HepG2 (cell line): ENCODE measurements around the gene TIA1. TPM values are rescaled to one million over a fixed set of nuclear protein-coding genes. Genes with fewer than 3 reads are reported as not detected.
A peak's percentile ranks its signal among the peaks of the same experiment; 100 is the strongest.

Source experiments
- FOXA1 ChIP-seq, 2 experiments: fragments of 450-650 bp in 1 of 2; sonication (generic) in 1 of 2; formaldehyde crosslinking in 1 of 2; IDR thresholded peaks; 2 replicates each; pipeline versions ENCODE4 v1.4.0 to v1.6.1; 2016 to 2020; ENCODE audit warnings: missing genetic modification reagents in 1 of 2
- NKX3-1 ChIP-seq: sonication (generic); formaldehyde crosslinking; IDR thresholded peaks from 2 replicates; pipeline ENCODE4 v1.5.0; 2020; ENCODE audit warnings: missing genetic modification reagents
- NR2F6 ChIP-seq, 2 experiments: IDR thresholded peaks; 2 replicates each; pipeline ENCODE4 v1.6.1; 2016; ENCODE audit warnings: antibody characterized with exemption in 1 of 2, mild to moderate bottlenecking in 1 of 2
- SALL1 ChIP-seq: sonication (generic); formaldehyde crosslinking; IDR thresholded peaks from 2 replicates; pipeline ENCODE4 v1.8.0; 2022; ENCODE audit warnings: mild to moderate bottlenecking, missing genetic modification reagents
- TGIF2 ChIP-seq: IDR thresholded peaks from 2 replicates; pipeline ENCODE4 v1.6.1; 2016; ENCODE audit warnings: control low read depth, missing compliant biosample characterization
- YEATS4 ChIP-seq: sonication (generic); formaldehyde crosslinking; IDR thresholded peaks from 2 replicates; pipeline ENCODE4 v1.4.0; 2020; ENCODE audit warnings: missing genetic modification reagents, borderline replicate concordance
- ZFP36L1 ChIP-seq: sonication (generic); formaldehyde crosslinking; IDR thresholded peaks from 2 replicates; pipeline ENCODE4 v1.8.0; 2022; ENCODE audit warnings: mild to moderate bottlenecking, missing genetic modification reagents, moderate library complexity
- ZNF501 ChIP-seq: sonication (generic); formaldehyde crosslinking; IDR thresholded peaks from 2 replicates; pipeline ENCODE4 v1.5.1; 2020; ENCODE audit warnings: mild to moderate bottlenecking, moderate library complexity, missing genetic modification reagents
- ZNF670 ChIP-seq: sonication (generic); formaldehyde crosslinking; IDR thresholded peaks from 2 replicates; pipeline ENCODE4 v1.8.0; 2022; ENCODE audit warnings: mild to moderate bottlenecking, missing genetic modification reagents, borderline replicate concordance
- ZNF772 ChIP-seq: sonication (generic); formaldehyde crosslinking; IDR thresholded peaks from 2 replicates; pipeline ENCODE4 v1.5.0; 2020; ENCODE audit warnings: mild to moderate bottlenecking, missing genetic modification reagents
- ZSCAN30 ChIP-seq: sonication (generic); formaldehyde crosslinking; IDR thresholded peaks from 2 replicates; pipeline ENCODE4 v1.5.0; 2020; ENCODE audit warnings: mild to moderate bottlenecking, missing genetic modification reagents
- polyA plus RNA-seq, 8 experiments: library from polyadenylated mRNA; depleted of rRNA in 3 of 8; stranded (reverse) in 7 of 8; unstranded in 1 of 8; fragments of >200 nt; fragmentation: Illumina TruSeq in 4 of 8; extraction: Trizol in 4 of 8; gene quantifications; 2 replicates each; pipeline versions ENCODE4 v1.2.1 to v1.2.3, GENCODE V29; 2011 to 2016; ENCODE audit warnings: low read depth in 4 of 8, missing spikeins in 1 of 8, mixed read lengths in 1 of 8; ENCODE audit not compliant: insufficient read depth in 1 of 8
- total RNA-seq, 5 experiments: library from RNA; depleted of rRNA; stranded (reverse); fragments of >200 nt; fragmentation: Illumina TruSeq; extraction: Trizol; gene quantifications; 2 replicates each; pipeline ENCODE4 v1.2.3, GENCODE V29; 2016; ENCODE audit warnings: low read depth in 1 of 5
- TF ChIP-seq, protein P1 (sequence below), 2 experiments: sonication (generic) in 1 of 2; formaldehyde crosslinking in 1 of 2; IDR thresholded peaks; 2 replicates each; pipeline versions ENCODE4 v1.4.0 to v1.6.1; 2016 to 2020; ENCODE audit warnings: borderline replicate concordance in 1 of 2, low read depth in 1 of 2, mild to moderate bottlenecking in 1 of 2, missing genetic modification reagents in 1 of 2
- TF ChIP-seq, protein P2 (sequence below): sonication (generic); formaldehyde crosslinking; IDR thresholded peaks from 2 replicates; pipeline ENCODE4 v1.4.0; 2020; ENCODE audit warnings: missing genetic modification reagents, mild to moderate bottlenecking, borderline replicate concordance
- TF ChIP-seq, protein P3 (sequence below): sonication (generic); formaldehyde crosslinking; IDR thresholded peaks from 2 replicates; pipeline ENCODE4 v1.5.0; 2020; ENCODE audit warnings: missing genetic modification reagents
- TF ChIP-seq, protein P4 (sequence below): sonication (generic); formaldehyde crosslinking; IDR thresholded peaks from 2 replicates; pipeline ENCODE4 v1.5.0; 2020; ENCODE audit warnings: mild to moderate bottlenecking, missing genetic modification reagents, moderate library complexity

TIA1 gene
- total and polyA plus RNA-seq, 2 of the 13 experiments (the other 11 are each of a cell fraction or from before 2014, with no cell fraction given): 209 to 319 TPM

DNA sequence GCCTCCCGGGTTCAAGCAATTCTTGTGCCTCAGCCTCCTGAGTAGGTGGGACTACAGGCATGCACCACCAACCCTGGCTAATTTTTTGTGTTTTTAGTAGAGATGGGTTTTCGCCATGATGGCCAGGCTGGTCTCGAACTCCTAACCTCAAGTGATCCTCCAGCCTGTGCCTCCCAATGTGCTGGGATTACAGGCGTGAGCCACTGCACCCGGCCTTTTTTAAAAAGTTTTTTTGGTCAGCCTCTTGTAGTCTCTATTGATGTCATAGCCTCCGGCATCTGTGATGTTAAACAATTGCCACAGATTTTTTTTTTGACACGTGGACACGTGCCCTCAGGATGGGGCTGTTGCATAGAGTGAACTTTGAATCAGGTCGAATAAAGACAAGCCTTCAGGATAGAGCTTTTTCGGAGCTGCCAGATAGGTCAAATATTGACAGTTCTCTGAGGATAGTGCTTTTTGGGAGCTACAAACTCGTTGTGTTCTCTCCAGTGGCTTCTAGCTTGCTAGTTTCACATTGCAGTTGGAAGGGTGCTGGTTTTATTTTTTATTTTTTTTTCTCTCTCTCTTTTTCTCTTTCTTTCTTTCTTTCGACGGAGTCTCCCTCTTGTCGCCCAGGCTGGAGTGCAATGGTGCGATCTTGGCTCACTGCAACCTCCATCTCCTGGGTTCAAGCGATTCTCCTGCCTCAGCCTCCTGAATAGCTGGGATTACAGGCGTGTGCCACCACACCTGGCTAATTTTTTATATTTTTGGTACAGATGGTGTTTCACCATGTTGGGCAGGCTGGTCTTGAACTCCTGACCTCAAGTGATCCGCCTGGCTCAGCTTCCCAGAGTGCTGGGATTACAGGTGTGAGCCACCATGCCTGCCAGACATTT, 21.2 kb upstream of the TIA1 start (continued):
- TF ChIP-seq ZSCAN30 (CRISPR knock-in tag) (peak; percentile 49; the same call in 1 of the 2 replicates), NR2F6 (IDR thresholded peaks at IDR 0.05) (peak; percentile 76), NR2F6 (CRISPR knock-in tag; IDR thresholded peaks at IDR 0.05) (peak; percentile 78), FOXA1 (IDR thresholded peaks at IDR 0.05) (peak; percentile 33; the same call in 1 of the 2 replicates), FOXA1 (CRISPR knock-in tag; IDR thresholded peaks at IDR 0.05) (peak; percentile 61), SALL1 (peak; percentile 84), ZNF501 (CRISPR knock-in tag) (peak; percentile 53; the same call in 1 of the 2 replicates), ZNF772 (peak; percentile 34; the same call in 1 of the 2 replicates), ZFP36L1 (peak; percentile 89), YEATS4 (CRISPR knock-in tag) (peak; percentile 84; the same call in 1 of the 2 replicates), TGIF2 (CRISPR knock-in tag) (peak; percentile 100), ZNF670 (CRISPR knock-in tag) (peak; percentile 79; the same call in 1 of the 2 replicates), NKX3-1 (peak; percentile 17; the same call in 1 of the 2 replicates)
- TF ChIP-seq, protein P1, sequence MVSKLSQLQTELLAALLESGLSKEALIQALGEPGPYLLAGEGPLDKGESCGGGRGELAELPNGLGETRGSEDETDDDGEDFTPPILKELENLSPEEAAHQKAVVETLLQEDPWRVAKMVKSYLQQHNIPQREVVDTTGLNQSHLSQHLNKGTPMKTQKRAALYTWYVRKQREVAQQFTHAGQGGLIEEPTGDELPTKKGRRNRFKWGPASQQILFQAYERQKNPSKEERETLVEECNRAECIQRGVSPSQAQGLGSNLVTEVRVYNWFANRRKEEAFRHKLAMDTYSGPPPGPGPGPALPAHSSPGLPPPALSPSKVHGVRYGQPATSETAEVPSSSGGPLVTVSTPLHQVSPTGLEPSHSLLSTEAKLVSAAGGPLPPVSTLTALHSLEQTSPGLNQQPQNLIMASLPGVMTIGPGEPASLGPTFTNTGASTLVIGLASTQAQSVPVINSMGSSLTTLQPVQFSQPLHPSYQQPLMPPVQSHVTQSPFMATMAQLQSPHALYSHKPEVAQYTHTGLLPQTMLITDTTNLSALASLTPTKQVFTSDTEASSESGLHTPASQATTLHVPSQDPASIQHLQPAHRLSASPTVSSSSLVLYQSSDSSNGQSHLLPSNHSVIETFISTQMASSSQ (IDR thresholded peaks at IDR 0.05; ENCODE audit: low read depth): peak; percentile 51
- TF ChIP-seq, protein P1 (CRISPR knock-in tag; IDR thresholded peaks at IDR 0.05; ENCODE audit: borderline replicate concordance): peak; percentile 76; the same call in 1 of the 2 replicates
- TF ChIP-seq, protein P2, sequence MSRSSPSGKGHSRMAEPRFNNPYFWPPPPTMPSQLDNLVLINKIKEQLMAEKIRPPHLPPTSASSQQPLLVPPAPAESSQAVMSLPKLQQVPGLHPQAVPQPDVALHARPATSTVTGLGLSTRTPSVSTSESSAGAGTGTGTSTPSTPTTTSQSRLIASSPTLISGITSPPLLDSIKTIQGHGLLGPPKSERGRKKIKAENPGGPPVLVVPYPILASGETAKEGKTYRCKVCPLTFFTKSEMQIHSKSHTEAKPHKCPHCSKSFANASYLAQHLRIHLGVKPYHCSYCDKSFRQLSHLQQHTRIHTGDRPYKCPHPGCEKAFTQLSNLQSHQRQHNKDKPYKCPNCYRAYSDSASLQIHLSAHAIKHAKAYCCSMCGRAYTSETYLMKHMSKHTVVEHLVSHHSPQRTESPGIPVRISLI: peak; percentile 100
- TF ChIP-seq, protein P3, sequence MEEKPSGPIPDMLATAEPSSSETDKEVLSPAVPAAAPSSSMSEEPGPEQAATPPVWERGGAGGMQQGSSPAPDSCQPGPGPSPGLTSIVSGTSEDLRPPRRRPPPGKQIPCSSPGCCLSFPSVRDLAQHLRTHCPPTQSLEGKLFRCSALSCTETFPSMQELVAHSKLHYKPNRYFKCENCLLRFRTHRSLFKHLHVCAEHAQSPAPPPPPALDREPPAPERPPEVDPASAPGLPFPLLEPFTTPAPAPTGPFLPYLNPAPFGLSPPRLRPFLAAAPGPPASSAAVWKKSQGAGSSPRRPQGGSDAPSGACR: peak; percentile 89; the same call in 1 of the 2 replicates
- TF ChIP-seq, protein P4, sequence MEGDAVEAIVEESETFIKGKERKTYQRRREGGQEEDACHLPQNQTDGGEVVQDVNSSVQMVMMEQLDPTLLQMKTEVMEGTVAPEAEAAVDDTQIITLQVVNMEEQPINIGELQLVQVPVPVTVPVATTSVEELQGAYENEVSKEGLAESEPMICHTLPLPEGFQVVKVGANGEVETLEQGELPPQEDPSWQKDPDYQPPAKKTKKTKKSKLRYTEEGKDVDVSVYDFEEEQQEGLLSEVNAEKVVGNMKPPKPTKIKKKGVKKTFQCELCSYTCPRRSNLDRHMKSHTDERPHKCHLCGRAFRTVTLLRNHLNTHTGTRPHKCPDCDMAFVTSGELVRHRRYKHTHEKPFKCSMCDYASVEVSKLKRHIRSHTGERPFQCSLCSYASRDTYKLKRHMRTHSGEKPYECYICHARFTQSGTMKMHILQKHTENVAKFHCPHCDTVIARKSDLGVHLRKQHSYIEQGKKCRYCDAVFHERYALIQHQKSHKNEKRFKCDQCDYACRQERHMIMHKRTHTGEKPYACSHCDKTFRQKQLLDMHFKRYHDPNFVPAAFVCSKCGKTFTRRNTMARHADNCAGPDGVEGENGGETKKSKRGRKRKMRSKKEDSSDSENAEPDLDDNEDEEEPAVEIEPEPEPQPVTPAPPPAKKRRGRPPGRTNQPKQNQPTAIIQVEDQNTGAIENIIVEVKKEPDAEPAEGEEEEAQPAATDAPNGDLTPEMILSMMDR (CRISPR knock-in tag): peak; percentile 40
